ENCODE results near the gene C2orf74.
"Not testable (repeated sequence)": the region's sequence is repeated elsewhere in the genome, so short reads cannot be mapped to it uniquely, and the experiment has no call there.

C2orf74 gene

DNA sequence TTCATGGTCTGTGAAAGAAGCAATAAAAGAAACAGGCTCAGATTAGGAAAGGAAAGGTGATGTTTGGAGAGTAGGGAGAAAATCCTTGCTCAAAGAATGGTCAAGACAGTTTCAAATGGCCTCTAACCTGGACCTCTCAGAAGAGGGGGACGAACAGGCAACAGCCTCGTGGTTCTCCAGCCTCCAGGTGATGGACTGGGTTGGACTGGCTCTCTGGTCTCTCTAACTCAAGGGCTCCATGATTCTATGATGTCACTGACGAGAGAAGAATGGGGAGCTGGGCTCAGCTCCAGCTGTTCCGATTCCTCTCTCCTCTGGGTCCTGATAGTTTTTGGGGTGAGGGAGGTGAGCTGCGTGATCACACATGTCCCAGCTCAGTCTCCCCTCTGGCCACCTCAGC is at the start of gene C2orf74:
C2orf74 (plus strand) TSS at position 301 of the 400 bp plus-strand sequence. CDS start 327 bp downstream, outside the sequence.
- H3K36me3 ChIP-seq (ENCODE audit: control insufficient read depth, insufficient read depth, low read length): peaks cover 17% of the 10 kb centered on the region
- H3K4me3 ChIP-seq (ENCODE audit: low read depth, low read length): no peak within 1 kb of the TSS
- H3K27me3 ChIP-seq (ENCODE audit: control insufficient read depth, insufficient read depth, low read length): no peaks in the 10 kb centered on the region
- H3K4me1 ChIP-seq (ENCODE audit: control insufficient read depth, insufficient read depth, low read length): no peaks in the 10 kb centered on the region
- H3K9ac ChIP-seq (ENCODE audit: low read depth, low read length): no peak within 1 kb of the TSS
- H3K27ac ChIP-seq (ENCODE audit: low read depth, low read length): no peak within 1 kb of the TSS
- H3K9me3 ChIP-seq (ENCODE audit: control insufficient read depth, insufficient read depth, low read length): no peaks in the 10 kb centered on the region

GRCh38 chr2:61114147-61114546 is 47.8 kb upstream of the C2orf74 start:
- Histone ChIP-seq H3K9me3 (ENCODE audit: control insufficient read depth, insufficient read depth, low read length) (peaks cover 14% of the 10 kb centered on the region), H3K9ac (ENCODE audit: low read depth, low read length) (no peak overlapping the region), H3K4me1 (ENCODE audit: control insufficient read depth, insufficient read depth, low read length) (no peaks in the 10 kb centered on the region), H3K27me3 (ENCODE audit: control insufficient read depth, insufficient read depth, low read length) (no peaks in the 10 kb centered on the region), H3K36me3 (ENCODE audit: control insufficient read depth, insufficient read depth, low read length) (no peaks in the 10 kb centered on the region; the same call in none of the 2 replicates), H3K4me3 (ENCODE audit: low read depth, low read length) (no peak overlapping the region), H3K27ac (ENCODE audit: low read depth, low read length) (no peak overlapping the region)

GRCh38 chr2:61116302-61116701 is 45.7 kb upstream of the C2orf74 start:
- peaks cover 4% of the 10 kb centered on the region for H3K36me3 ChIP-seq (ENCODE audit: control insufficient read depth, insufficient read depth, low read length)
- H3K4me1 ChIP-seq (ENCODE audit: control insufficient read depth, insufficient read depth, low read length): no peaks in the 10 kb centered on the region
- H3K9ac ChIP-seq (ENCODE audit: low read depth, low read length): no peak overlapping the region
- no peak overlapping the region for H3K27ac ChIP-seq (ENCODE audit: low read depth, low read length)
- H3K27me3 ChIP-seq (ENCODE audit: control insufficient read depth, insufficient read depth, low read length): no peaks in the 10 kb centered on the region
- H3K4me3 ChIP-seq (ENCODE audit: low read depth, low read length): no peak overlapping the region
- peaks cover 14% of the 10 kb centered on the region for H3K9me3 ChIP-seq (ENCODE audit: control insufficient read depth, insufficient read depth, low read length)

DNA sequence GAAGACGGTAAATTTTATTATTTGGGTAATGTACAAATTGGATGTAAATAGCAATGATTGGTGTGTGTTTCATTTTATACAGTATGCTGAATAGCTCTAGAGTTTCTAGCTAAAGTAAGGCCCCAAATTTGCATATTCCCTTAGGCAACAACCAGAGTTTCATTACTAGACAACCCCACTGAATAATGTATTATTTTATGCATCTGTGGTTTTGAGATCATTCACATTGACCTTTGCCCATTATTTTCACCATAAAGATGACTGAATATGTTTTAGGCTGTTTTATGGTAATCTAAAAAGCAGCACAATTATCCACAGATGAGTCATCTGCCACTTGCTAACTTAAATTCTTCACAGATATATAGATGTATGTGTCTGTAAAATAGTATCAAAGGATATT is 44.5 kb upstream of the C2orf74 start:
- H3K36me3 ChIP-seq (ENCODE audit: control insufficient read depth, insufficient read depth, low read length): peaks cover 4% of the 10 kb centered on the region
- no peak overlapping the region for H3K9ac ChIP-seq (ENCODE audit: low read depth, low read length)
- H3K9me3 ChIP-seq (ENCODE audit: control insufficient read depth, insufficient read depth, low read length): peaks cover 7% of the 10 kb centered on the region
- no peak overlapping the region for H3K27ac ChIP-seq (ENCODE audit: low read depth, low read length)
- no peak overlapping the region for H3K4me3 ChIP-seq (ENCODE audit: low read depth, low read length)
- no peaks in the 10 kb centered on the region for H3K27me3 ChIP-seq (ENCODE audit: control insufficient read depth, insufficient read depth, low read length)
- no peaks in the 10 kb centered on the region for H3K4me1 ChIP-seq (ENCODE audit: control insufficient read depth, insufficient read depth, low read length)

GRCh38 chr2:61125123-61125710 is 36.8 kb upstream of the C2orf74 start:
- no peak overlapping the region for H3K4me3 ChIP-seq (ENCODE audit: low read depth, low read length)
- peaks cover 13% of the 10 kb centered on the region for H3K4me1 ChIP-seq (ENCODE audit: control insufficient read depth, insufficient read depth, low read length)
- no peak overlapping the region for H3K27ac ChIP-seq (ENCODE audit: low read depth, low read length)
- H3K9ac ChIP-seq (ENCODE audit: low read depth, low read length): no peak overlapping the region
- H3K9me3 ChIP-seq (ENCODE audit: control insufficient read depth, insufficient read depth, low read length): no peaks in the 10 kb centered on the region
- no peaks in the 10 kb centered on the region for H3K36me3 ChIP-seq (ENCODE audit: control insufficient read depth, insufficient read depth, low read length)
- no peaks in the 10 kb centered on the region for H3K27me3 ChIP-seq (ENCODE audit: control insufficient read depth, insufficient read depth, low read length)

GRCh38 chr2:61125798-61126197 is 36.2 kb upstream of the C2orf74 start:
- Histone ChIP-seq H3K9me3 (ENCODE audit: control insufficient read depth, insufficient read depth, low read length) (no peaks in the 10 kb centered on the region), H3K36me3 (ENCODE audit: control insufficient read depth, insufficient read depth, low read length) (no peaks in the 10 kb centered on the region), H3K27me3 (ENCODE audit: control insufficient read depth, insufficient read depth, low read length) (no peaks in the 10 kb centered on the region), H3K4me1 (ENCODE audit: control insufficient read depth, insufficient read depth, low read length) (peaks cover 13% of the 10 kb centered on the region), H3K27ac (ENCODE audit: low read depth, low read length) (no peak overlapping the region), H3K4me3 (ENCODE audit: low read depth, low read length) (no peak overlapping the region), H3K9ac (ENCODE audit: low read depth, low read length) (no peak overlapping the region)

- not testable (repeated sequence) for H3K9ac ChIP-seq (ENCODE audit: low read depth, low read length); H3K27me3 ChIP-seq (ENCODE audit: control insufficient read depth, insufficient read depth, low read length); H3K4me3 ChIP-seq (ENCODE audit: low read depth, low read length); H3K36me3 ChIP-seq (ENCODE audit: control insufficient read depth, insufficient read depth, low read length); H3K27ac ChIP-seq (ENCODE audit: low read depth, low read length); H3K9me3 ChIP-seq (ENCODE audit: control insufficient read depth, insufficient read depth, low read length)
- H3K4me1 ChIP-seq (ENCODE audit: control insufficient read depth, insufficient read depth, low read length): peaks cover 13% of the 10 kb centered on the region
These were observed 33.9 kb upstream of the C2orf74 start for GRCh38 chr2:61128122-61128521.

DNA sequence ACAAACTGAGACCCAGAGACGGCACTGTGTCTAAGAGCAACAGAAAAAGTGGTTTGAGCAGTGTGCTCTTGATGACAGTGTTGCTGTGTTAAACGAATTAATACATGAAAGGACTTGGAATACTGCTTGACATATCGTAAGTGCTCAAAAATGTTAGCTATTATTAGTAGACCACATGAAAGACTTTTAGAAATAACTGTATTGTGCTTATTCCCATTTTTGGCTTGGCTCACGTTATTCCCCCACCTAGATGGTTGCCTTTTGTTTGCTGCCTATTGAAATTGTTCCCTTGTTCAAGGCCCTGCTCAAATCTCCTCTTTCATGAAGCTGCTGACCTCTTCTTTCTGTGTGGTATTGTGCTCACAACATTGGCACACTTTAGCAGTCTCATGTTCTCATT is 27.8 kb upstream of the C2orf74 start:
- Histone ChIP-seq H3K9me3 (ENCODE audit: control insufficient read depth, insufficient read depth, low read length) (no peaks in the 10 kb centered on the region), H3K27me3 (ENCODE audit: control insufficient read depth, insufficient read depth, low read length) (no peaks in the 10 kb centered on the region), H3K27ac (ENCODE audit: low read depth, low read length) (no peak overlapping the region), H3K36me3 (ENCODE audit: control insufficient read depth, insufficient read depth, low read length) (no peaks in the 10 kb centered on the region), H3K9ac (ENCODE audit: low read depth, low read length) (no peak overlapping the region), H3K4me1 (ENCODE audit: control insufficient read depth, insufficient read depth, low read length) (no peaks in the 10 kb centered on the region), H3K4me3 (ENCODE audit: low read depth, low read length) (no peak overlapping the region)

DNA sequence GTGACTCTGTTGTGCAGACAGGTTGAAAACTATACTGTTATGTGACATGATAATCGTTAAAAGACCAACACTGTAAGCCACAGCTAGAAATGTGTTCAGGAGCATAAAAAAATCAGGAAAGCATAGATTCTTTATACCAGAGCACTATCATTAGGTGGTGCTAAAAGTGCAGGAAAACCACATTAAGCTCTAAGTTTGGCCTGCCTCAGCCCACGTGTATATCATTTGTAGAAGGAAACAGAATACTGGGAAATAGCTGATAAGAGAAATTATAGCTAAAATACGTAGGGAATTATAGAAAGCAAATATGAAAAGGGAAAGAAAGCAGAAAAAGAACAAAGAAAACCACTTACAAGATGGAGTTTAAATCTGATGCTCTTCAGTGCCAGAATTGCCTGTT is 26.5 kb upstream of the C2orf74 start:
- no peaks in the 10 kb centered on the region for H3K27me3 ChIP-seq (ENCODE audit: control insufficient read depth, insufficient read depth, low read length)
- no peaks in the 10 kb centered on the region for H3K36me3 ChIP-seq (ENCODE audit: control insufficient read depth, insufficient read depth, low read length)
- no peak overlapping the region for H3K4me3 ChIP-seq (ENCODE audit: low read depth, low read length)
- no peak overlapping the region for H3K9ac ChIP-seq (ENCODE audit: low read depth, low read length)
- H3K27ac ChIP-seq (ENCODE audit: low read depth, low read length): no peak overlapping the region
- H3K9me3 ChIP-seq (ENCODE audit: control insufficient read depth, insufficient read depth, low read length): no peaks in the 10 kb centered on the region
- H3K4me1 ChIP-seq (ENCODE audit: control insufficient read depth, insufficient read depth, low read length): no peaks in the 10 kb centered on the region

- Histone ChIP-seq H3K27ac (ENCODE audit: low read depth, low read length) (no peak overlapping the region), H3K4me1 (ENCODE audit: control insufficient read depth, insufficient read depth, low read length) (no peaks in the 10 kb centered on the region), H3K36me3 (ENCODE audit: control insufficient read depth, insufficient read depth, low read length) (no peaks in the 10 kb centered on the region), H3K9me3 (ENCODE audit: control insufficient read depth, insufficient read depth, low read length) (no peaks in the 10 kb centered on the region), H3K9ac (ENCODE audit: low read depth, low read length) (no peak overlapping the region), H3K4me3 (ENCODE audit: low read depth, low read length) (no peak overlapping the region), H3K27me3 (ENCODE audit: control insufficient read depth, insufficient read depth, low read length) (no peaks in the 10 kb centered on the region)
These were observed 23.1 kb upstream of the C2orf74 start for GRCh38 chr2:61138859-61139258.

DNA sequence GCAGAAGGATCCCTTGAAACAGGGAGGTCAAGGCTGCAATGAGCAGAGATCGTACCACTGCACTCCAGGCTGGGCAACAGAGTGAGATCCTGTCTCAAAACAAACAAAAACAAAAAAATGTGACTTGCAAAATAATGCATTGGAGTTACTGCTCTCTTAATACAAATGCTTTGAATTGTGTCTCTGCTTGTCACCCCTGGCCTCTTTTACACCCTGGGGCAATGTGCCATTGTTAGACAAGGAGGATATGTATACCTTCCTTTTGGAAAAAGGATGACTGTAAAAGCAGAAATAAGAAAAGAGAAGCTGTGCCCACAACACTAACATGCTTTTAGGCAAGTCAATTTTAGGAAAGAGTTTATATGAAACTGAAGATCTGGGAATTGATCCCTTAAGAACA is 20.8 kb upstream of the C2orf74 start:
- Histone ChIP-seq H3K9me3 (ENCODE audit: control insufficient read depth, insufficient read depth, low read length) (no peaks in the 10 kb centered on the region), H3K4me3 (ENCODE audit: low read depth, low read length) (no peak overlapping the region), H3K27ac (ENCODE audit: low read depth, low read length) (no peak overlapping the region)

More for the DNA sequence above, 20.8 kb upstream of the C2orf74 start:
- no peak overlapping the region for H3K9ac ChIP-seq (ENCODE audit: low read depth, low read length)
- H3K4me1 ChIP-seq (ENCODE audit: control insufficient read depth, insufficient read depth, low read length): no peaks in the 10 kb centered on the region
- H3K36me3 ChIP-seq (ENCODE audit: control insufficient read depth, insufficient read depth, low read length): no peaks in the 10 kb centered on the region
- no peaks in the 10 kb centered on the region for H3K27me3 ChIP-seq (ENCODE audit: control insufficient read depth, insufficient read depth, low read length)
